Memory B cell (primary cell): ENCODE data around the gene SYCP3.
"Not testable (repeated sequence)": the region's sequence is repeated elsewhere in the genome, so short reads cannot be mapped to it uniquely, and the experiment has no call there.

Source experiments
- ATAC-seq: fragments of 150-1000 bp; cut with Tn5 transposase; 2 replicates; pipeline ENCODE4 v1.10.0; 2021; ENCODE audit warnings: low read depth, mild to moderate bottlenecking, moderate library complexity
- DNase-seq, 2 donors: peaks; one replicate each; pipeline ENCODE4 v3.0.0; 2022; ENCODE audit warnings: low spot score in 2 of 2
- H3K27ac Mint-ChIP-seq: one replicate; pipeline ENCODE4 v1.8.0; 2022; ENCODE audit warnings: mild to moderate bottlenecking, moderate library complexity, mixed read lengths
- H3K27me3 Mint-ChIP-seq: one replicate; pipeline ENCODE4 v1.8.0; 2022; ENCODE audit warnings: mixed read lengths
- H3K36me3 Mint-ChIP-seq: one replicate; pipeline ENCODE4 v1.8.0; 2022; ENCODE audit warnings: mild to moderate bottlenecking, mixed read lengths
- H3K4me1 Mint-ChIP-seq: one replicate; pipeline ENCODE4 v1.8.0; 2022; ENCODE audit warnings: mixed read lengths
- H3K4me3 Mint-ChIP-seq: one replicate; pipeline ENCODE4 v1.8.0; 2022; ENCODE audit warnings: mild to moderate bottlenecking, moderate library complexity, mixed read lengths
- H3K9me3 Mint-ChIP-seq: one replicate; pipeline ENCODE4 v1.8.0; 2022; ENCODE audit warnings: mixed read lengths

SYCP3 gene

DNA sequence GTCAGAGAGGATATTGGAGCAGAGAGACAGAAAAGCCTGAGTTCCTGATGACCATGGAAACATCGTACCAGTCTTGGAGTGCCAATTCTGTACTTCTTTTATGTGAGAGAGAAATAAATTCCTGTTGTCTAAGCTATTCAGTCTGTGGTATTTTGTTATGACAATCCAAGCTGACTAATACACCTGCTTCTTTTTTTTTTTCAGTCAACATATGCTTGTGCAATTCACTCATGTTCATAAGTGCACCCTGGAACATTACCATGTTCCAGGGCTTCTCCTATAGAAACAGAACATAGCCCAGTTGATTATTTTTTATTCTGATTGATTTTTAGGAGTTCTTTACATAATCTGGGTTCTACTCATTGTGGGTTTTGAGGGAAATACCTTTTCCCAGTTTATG lies 43.6 kb downstream of the SYCP3 start:
- Mint-ChIP-seq H3K4me1 (peaks cover 31% of the 10 kb centered on the region), H3K27ac (peak overlapping the region; percentile 94), H3K9me3 (no peaks in the 10 kb centered on the region), H3K36me3 (no peaks in the 10 kb centered on the region), H3K27me3 (no peaks in the 10 kb centered on the region), H3K4me3 (no peak overlapping the region)
- ATAC-seq (no peak), DNase-seq (no peak)

DNA sequence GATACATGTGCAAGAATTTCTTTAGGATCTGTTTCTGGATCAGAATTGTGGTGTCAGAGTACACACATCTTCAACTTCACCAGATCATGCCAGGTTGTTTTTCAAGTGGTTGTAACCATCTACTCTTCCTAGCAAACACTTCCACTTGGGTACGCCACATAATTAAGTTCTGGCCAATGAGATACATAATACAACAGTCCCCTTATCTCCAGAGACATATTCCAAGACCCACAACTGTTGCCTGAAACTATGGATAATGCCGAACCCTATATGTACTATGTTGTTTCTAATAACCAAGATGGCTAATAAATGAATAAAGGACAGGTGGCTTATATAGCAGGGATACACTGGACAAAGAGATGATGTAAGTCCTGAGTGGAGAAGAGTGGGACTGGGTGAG lies 44.3 kb downstream of the SYCP3 start:
- H3K4me3 Mint-ChIP-seq: no peak overlapping the region
- peaks cover 24% of the 10 kb centered on the region for H3K4me1 Mint-ChIP-seq
- H3K9me3 Mint-ChIP-seq: no peaks in the 10 kb centered on the region

DNA sequence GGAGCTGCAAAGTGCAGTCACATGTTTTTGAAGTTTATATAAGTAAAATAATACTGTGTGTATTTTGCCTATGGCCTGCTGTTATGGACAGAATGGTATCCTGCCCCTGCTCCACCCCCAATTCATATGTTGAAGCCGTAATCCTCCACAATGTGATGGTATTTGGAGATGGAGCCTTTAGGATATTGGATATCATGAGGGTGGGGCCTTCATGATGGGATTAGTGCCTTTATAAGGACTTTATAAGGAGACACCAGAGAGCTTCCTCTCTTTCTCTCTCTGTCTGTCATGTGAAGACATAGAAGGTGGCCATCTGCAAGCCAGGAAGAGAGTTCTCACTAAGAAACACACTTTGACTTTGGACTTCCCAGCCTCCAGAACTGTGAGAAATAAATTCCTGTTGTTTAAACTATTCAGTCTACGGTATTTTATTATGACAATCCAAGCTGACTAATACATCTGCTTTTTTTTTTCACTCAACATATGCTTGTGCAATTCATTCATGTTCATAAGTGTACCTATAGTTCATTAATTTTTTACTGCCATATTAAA lies 44.9 kb downstream of the SYCP3 start:
- DNase-seq (no peak), ATAC-seq (no peak)
- H3K27ac Mint-ChIP-seq: no peak overlapping the region
- H3K36me3 Mint-ChIP-seq: no peaks in the 10 kb centered on the region
- H3K4me3 Mint-ChIP-seq: no peak overlapping the region
- H3K27me3 Mint-ChIP-seq: no peaks in the 10 kb centered on the region
- peaks cover 23% of the 10 kb centered on the region for H3K4me1 Mint-ChIP-seq
- H3K9me3 Mint-ChIP-seq: no peaks in the 10 kb centered on the region

More for the DNA sequence above, 44.3 kb downstream of the SYCP3 start:
- Mint-ChIP-seq H3K36me3 (no peaks in the 10 kb centered on the region), H3K27ac (peak overlapping the region; percentile 94), H3K27me3 (no peaks in the 10 kb centered on the region)
- no peak for ATAC-seq
- DNase-seq: no peak

DNA sequence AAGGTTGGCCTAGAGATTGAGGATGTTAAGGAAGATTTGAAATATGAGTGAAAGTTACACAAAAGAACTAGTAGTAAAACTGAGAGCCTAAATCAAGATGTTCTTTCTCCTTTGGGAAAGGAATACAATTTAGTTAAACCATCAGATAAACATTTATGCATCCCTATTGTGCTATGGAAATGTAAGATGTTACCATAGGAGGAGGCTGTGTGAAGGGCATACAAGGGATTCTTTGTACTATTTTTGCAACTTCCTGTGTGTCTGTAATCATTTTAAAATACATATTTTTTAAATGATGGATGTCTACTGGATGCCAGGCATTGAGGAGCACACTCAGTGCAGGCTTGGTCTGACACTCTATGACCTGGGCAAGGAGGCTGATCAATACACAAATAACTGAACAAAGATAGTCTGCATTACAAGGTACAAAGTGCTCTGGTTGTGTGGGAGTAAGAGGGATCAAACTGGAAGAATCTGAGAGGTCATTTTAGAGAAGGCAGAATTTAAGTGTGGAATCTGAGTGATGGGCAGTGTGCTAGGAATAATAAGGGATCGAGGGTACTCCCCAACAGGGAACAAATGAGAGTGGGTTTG lies 47.7 kb downstream of the SYCP3 start:
- Mint-ChIP-seq H3K27me3 (no peaks in the 10 kb centered on the region), H3K27ac (no peak overlapping the region), H3K4me1 (peaks cover 16% of the 10 kb centered on the region), H3K36me3 (no peaks in the 10 kb centered on the region), H3K9me3 (no peaks in the 10 kb centered on the region), H3K4me3 (no peak overlapping the region)
- ATAC-seq (no peak), DNase-seq (no peak)

DNA sequence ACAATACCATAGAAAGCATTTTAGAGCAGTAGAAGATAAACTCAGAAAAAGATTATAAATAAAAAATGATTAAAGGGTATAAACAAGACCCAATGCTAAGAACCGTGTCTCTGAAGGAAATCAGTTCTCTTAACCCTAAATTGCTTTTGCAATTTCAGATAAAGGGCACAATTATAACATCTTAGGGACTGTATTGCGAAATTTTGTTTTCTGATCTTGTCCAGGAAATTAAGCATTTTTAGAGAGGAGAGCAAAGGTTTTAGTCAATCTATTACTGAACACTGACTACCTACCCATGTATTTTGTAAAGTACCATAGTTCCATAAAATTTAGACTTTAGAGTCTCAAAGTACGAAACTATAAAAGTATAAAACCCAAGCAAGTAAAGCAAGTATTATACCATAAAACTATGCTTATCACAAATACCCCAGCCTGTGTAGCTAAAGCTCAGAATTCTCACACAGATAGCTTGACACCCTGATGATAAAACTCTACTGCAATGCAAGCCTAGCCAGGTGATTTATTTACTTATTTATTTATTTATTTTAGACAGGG lies 48.6 kb downstream of the SYCP3 start:
- no peaks in the 10 kb centered on the region for H3K9me3 Mint-ChIP-seq
- H3K4me3 Mint-ChIP-seq: no peak overlapping the region
- ATAC-seq (no peak), DNase-seq (no peak)
- no peaks in the 10 kb centered on the region for H3K27me3 Mint-ChIP-seq
- no peaks in the 10 kb centered on the region for H3K36me3 Mint-ChIP-seq
- H3K4me1 Mint-ChIP-seq: peaks cover 12% of the 10 kb centered on the region
- no peak overlapping the region for H3K27ac Mint-ChIP-seq

DNA sequence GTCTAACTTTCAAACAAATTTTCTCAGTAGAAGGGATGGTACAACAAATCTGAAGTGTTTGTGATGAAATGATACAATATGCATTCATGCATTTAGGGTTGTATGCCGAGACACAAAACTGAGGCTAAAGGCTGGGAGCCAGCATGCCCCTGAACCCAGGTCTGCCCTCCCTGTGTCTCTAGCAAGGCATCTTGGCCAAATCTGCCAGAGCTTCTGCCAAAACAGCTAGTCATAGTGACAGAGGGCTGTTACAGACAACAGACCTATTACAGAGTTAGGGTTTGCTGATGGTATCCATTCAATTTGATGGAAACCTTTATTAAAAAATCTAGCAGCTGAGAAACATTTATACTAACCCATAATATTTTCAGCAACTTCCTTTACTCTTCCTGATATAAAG lies 53.1 kb downstream of the SYCP3 start:
- Mint-ChIP-seq H3K4me3 (no peak overlapping the region), H3K27ac (no peak overlapping the region), H3K36me3 (no peaks in the 10 kb centered on the region), H3K9me3 (no peaks in the 10 kb centered on the region), H3K27me3 (no peaks in the 10 kb centered on the region), H3K4me1 (peaks cover 3% of the 10 kb centered on the region)
- DNase-seq (no peak), ATAC-seq (no peak)

DNA sequence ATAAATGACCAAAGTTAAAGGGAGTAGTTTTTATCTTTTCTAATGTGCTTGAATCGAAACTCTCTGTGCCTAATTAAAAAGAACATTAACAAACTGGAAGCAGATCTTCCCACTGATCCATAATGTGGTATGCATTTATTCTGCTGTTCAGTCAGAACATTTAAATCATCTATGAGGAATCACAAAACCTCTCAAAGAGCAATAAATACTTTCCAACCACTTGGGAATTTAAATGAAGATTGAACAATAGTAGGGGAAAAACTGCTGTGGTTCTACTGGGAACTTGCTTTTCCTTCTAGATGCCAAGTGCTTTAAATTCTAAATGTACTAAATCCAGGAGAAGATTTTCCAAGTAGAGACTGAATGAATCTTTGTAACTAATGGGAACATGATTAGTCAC lies 54.2 kb downstream of the SYCP3 start:
- H3K9me3 Mint-ChIP-seq: no peaks in the 10 kb centered on the region
- H3K27ac Mint-ChIP-seq: no peak overlapping the region
- no peaks in the 10 kb centered on the region for H3K27me3 Mint-ChIP-seq
- H3K4me3 Mint-ChIP-seq: no peak overlapping the region
- H3K36me3 Mint-ChIP-seq: no peaks in the 10 kb centered on the region
- no peak for ATAC-seq
- DNase-seq: no peak
- H3K4me1 Mint-ChIP-seq: peaks cover 3% of the 10 kb centered on the region

DNA sequence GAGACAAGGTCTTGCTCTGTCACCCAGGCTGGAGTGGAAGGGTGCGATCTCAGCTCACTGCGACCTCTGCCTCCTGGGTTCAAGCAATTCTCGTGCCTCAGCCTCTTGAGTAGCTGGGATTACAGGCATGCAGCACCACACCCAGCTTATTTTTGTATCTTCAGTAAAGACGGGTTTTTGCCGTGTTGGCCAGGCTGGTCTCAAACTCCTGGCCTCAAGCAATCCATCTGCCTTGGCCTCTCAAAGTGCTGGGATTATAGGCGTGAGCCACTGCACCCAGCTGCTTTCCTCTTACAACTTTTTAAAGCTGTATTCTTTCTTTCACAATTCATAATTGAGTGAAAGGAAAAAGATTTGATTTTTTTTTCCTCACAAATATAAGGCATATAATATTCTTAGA lies 57.6 kb downstream of the SYCP3 start:
- DNase-seq, ATAC-seq, H3K4me1 Mint-ChIP-seq, H3K9me3 Mint-ChIP-seq, H3K4me3 Mint-ChIP-seq, H3K27ac Mint-ChIP-seq, H3K36me3 Mint-ChIP-seq, H3K27me3 Mint-ChIP-seq: not testable (repeated sequence)

DNA sequence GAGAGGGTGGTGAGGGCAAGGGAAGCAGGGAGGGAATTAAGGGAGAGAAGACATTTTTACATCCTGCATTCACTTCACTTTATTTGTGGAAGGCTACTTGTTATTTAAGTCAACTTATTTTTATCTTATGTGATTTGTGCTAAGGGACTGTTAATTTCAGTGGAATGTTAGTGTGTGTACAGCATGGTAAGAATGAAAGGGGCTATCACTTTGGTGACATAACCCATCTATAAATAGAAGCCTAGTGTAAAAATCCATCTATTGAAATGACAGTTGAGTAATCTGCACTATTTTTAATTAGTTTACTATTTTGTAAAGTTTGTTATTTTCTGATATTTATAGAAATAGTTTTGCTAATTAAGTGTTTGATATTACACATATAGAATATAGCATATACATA lies 58.6 kb downstream of the SYCP3 start:
- Mint-ChIP-seq H3K36me3 (no peaks in the 10 kb centered on the region), H3K27me3 (no peaks in the 10 kb centered on the region), H3K4me3 (no peak overlapping the region), H3K27ac (no peak overlapping the region), H3K4me1 (peaks cover 2% of the 10 kb centered on the region), H3K9me3 (no peaks in the 10 kb centered on the region)
- no peak for ATAC-seq
- DNase-seq: no peak

DNA sequence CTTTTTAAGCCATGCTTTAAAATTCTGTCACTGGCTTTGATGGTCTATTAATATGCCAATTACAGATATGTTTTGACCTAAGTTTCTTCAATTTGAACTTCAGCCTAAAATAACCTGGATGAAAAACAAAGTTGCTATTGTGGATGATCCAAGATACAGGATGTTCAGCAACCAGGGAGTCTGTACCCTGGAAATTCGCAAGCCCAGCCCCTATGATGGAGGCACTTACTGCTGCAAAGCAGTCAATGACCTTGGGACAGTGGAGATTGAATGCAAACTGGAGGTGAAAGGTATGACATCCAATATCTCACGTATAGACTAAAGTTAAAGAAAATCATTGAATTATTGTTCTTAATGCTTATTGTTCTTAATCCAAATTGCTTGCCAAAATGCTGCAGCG lies 59.0 kb downstream of the SYCP3 start:
- Mint-ChIP-seq H3K27ac (no peak overlapping the region), H3K9me3 (no peaks in the 10 kb centered on the region), H3K27me3 (no peaks in the 10 kb centered on the region)

More for the DNA sequence above, 59.0 kb downstream of the SYCP3 start:
- ATAC-seq: no peak
- H3K4me1 Mint-ChIP-seq: peaks cover 2% of the 10 kb centered on the region
- DNase-seq: no peak
- H3K4me3 Mint-ChIP-seq: no peak overlapping the region
- no peaks in the 10 kb centered on the region for H3K36me3 Mint-ChIP-seq
